Activated CD4-positive, CD25-positive, alpha-beta regulatory T cell treated with anti-CD3 and anti-CD28 coated beads, Interleukin-2, amount 50 U/mL, for 72 hours (primary cell): Measurements from ENCODE around the gene PPDPF.
"Not testable (repeated sequence)": the region's sequence is repeated elsewhere in the genome, so short reads cannot be mapped to it uniquely, and the experiment has no call there.

Experiments
- DNase-seq: peaks from one replicate; pipeline ENCODE4 v3.0.0; 2021

PPDPF gene

DNA sequence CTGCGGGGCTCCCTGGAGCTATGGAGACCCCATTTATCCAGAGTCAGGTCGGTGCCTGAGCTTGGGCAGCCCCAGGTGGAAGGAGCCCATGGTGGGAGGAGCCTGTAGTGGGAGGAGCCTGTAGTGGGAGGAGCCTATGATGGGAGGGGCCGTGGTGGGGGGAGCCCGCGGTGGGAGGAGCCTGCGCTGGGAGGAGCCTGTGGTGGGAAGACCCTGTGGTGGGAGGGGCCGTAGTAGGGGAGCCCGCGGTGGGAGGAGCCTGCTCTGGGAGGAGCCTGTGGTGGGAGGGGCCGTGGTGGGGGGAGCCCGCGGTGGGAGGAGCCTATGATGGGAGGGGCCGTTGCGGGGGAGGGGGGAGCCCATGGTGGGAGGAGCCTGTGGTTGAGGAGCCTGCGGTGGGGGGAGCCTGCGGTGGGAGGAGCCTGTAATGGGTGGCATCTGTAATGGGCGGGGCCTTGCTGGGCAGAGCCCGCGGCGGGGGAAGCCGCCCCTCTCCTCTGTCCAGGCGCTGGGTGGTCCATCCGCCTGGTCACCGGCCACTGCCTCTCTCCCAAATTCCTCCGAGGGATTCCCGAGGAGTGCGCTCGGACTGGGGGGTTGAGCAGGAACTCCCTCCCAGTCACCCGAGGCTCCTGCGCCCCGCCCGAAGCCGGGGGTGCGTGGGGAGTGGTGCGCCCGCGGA lies 32.8 kb downstream of the PPDPF start:
- DNase-seq: peak; percentile 79

DNA sequence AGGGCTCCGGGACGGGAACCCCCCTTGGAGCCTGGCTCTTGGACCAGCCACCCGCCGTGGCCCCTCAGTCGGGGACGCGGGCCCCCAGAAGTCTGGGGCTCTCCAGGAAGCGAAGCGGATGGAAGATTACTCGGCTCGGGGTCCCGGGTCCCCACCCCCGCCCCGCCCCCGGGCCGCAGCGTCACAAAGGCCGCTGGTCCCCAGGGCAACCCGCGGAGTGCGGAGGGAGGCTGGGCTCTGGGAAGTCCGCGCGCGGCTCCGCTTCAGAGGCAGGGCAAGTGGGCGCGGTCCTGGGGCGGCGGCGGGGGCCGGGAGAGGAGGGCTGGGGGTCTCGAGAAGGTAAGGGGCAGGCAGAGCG lies 33.3 kb downstream of the PPDPF start, which contains the start of gene FNDC11:
Gene FNDC11 (plus strand): TSS at position 227 of the 358 bp plus-strand sequence. CDS start 1,505 bp downstream, outside the sequence.
- DNase-seq: no peak

DNA sequence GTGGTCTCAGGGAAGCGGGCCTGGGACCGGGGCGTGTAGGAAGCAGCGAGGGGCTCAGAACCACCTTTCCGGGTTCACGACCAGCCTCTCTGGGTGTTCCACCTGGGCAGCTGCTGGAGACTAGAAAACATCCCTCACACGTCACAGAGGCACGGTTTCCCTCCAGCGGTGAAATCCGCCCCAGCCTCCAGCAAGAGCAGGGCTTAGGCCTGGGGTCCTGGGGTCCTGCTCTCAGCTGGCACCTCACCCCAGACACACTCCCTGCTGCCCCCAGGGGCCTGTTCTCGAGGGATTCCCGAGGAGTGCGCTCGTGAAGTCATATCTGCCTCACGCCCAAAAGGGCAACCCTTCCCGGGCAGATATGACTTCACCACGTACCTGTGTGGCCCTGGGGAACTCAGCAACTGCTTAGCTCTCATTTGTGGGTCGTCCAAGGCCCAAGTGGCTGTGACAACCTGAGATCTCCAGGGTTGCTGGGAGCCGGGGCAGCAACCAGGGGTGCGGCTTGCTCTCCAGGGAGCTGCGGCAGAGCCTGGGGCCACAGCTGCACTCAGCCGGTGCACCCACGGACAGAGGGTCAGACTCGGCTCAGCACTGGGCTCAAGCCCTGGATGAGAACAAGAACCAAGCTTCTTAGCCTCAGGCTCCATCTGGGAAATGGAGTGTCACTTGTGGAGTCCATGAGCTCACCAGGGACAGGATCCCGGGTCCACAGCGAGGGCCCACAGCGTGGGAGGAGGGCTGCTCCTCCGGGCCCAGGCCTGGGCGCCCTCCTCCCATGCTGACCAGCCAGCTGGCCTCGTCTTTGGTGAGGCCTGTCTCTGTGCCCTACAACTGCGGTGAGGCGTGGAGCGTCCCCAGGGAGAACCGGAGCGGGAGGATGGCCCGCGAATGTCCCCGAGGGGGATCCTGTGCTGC lies 34.1 kb downstream of the PPDPF start:
- no peak for DNase-seq

DNA sequence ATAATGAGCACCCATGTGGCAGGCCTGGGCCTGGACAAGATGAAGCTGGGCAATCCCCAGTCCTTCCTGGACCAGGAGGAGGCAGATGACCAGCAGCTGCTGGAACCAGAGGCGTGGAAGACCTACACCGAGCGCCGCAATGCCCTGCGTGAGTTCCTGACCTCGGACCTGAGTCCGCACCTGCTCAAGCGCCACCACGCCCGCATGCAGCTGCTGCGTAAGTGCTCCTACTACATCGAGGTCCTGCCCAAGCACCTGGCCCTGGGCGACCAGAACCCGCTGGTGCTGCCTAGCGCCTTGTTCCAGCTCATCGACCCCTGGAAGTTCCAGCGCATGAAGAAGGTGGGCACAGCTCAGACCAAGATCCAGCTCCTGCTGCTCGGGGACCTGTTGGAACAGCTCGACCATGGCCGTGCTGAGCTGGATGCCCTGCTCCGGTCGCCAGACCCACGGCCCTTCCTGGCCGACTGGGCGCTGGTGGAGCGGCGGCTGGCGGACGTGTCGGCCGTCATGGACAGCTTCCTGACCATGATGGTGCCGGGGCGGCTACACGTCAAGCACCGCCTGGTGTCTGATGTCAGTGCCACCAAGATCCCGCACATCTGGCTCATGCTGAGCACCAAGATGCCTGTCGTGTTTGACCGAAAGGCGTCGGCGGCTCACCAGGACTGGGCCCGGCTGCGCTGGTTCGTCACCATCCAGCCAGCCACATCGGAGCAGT lies 35.3 kb downstream of the PPDPF start:
- no peak for DNase-seq

DNA sequence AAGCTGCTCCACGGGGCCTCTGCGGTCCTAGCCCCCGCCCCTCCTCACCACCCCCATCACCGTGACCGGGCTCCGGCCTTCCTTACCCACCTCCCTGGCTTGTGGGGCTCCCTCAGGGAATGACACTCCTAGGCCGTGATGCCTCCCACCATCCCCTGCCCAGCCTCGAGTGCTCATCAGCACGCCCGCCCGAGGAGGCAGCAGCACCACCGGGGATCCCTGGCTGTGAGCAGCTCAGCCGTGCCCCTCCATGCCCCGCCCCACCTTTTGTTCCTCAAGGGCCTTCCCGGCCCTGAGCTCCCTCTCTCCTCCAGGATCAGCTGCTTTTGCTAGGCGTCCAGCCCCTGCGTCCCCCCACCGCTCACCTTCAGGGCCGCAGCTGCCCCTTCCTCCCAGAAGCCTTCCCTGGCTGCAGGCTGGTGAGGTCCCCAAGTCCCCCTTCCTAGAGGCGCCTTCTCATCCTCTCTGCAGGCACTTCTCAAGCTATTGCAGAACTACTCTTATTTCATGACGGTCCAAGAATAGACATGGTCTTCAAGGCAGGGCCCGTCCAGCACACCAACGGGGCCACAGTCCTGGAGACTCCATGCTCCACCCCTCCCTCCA lies 36.4 kb downstream of the PPDPF start:
- DNase-seq: no peak

DNA sequence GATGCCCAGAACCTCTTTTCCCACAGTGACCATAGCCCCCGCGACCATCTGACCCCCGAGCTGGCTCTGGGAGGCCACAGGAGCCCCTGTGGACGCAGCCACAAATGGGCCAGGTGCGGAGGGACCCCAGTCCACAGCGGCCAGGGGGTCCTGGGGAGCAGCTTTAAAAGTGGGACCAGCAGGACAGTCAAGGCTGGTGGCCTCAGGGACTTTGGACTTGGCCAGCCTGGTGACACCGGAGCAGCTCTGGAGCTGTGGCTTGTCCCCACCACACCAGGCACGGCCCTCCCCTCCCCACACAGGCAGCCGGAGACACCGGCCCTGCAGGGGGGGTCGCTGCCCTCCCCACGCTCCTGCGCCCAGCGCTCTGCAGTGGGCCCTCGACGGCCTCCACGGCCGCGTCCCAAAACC lies 36.9 kb downstream of the PPDPF start:
- no peak for DNase-seq

DNA sequence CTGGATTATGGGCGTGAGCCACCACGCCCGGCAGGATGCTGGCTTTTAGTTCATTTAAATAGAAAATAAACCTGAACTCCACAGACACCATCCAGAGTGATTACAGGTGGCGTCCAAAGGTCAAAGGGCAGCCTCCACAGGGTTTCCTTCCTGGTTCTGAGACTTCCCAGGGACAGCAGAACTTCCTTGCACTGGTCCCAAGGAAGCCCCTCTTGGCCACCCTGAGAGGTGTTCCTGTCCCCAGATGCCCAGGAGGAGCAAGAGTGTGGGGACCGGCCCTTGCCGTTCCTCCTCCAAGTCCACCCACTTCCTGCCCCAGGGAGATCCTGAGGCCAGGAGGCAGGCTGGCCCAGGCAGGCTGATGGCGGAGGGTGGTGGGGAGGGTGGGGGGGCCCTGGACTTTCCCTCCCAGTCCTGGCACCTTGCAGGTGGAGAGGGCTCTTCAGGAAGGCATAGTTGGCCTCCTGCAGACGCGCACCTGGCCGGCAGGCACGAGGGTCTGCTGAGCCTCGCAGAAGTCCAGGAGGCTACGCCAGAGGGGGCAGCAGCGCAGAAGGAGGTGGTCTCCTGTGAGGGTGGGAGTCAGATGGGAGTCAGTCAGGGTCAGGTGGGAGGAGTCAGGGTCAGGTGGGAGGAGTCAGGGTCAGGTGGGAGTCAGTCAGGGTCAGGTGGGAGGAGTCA lies 38.4 kb downstream of the PPDPF start:
- no peak for DNase-seq

DNA sequence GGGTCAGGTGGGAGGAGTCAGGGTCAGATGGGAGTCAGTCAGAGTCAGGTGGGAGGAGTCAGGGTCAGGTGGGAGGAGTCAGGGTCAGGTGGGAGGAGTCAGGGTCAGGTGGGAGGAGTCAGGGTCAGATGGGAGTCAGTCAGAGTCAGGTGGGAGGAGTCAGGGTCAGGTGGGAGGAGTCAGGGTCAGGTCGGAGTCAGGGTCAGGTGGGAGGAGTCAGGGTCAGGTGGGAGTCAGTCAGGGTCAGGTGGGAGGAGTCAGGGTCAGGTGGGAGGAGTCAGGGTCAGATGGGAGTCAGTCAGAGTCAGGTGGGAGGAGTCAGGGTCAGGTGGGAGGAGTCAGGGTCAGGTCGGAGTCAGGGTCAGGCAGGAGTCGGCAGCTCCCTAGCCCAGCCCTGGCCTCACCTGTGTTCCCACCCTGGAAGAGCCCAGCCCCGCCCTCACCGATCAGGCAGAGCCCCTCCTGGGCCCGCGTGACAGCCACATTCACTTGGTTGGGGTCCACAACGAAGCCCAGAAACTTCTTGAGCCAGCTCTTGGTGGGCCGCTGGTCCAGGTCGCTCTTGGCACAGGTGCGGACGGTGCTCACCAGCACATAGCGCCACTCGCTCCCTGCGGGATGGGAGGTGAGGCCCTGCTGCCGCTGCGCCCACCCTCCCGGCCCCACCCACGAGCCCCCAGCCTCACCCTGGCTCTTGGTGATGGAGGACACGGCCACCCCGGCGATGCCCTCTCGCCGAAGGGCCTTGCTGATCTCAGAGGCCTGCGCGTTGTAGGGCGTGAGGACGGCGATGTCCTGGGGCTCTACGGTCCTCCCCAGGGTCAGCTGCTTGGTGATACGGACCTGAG lies 39.1 kb downstream of the PPDPF start:
- not testable (repeated sequence) for DNase-seq

DNA sequence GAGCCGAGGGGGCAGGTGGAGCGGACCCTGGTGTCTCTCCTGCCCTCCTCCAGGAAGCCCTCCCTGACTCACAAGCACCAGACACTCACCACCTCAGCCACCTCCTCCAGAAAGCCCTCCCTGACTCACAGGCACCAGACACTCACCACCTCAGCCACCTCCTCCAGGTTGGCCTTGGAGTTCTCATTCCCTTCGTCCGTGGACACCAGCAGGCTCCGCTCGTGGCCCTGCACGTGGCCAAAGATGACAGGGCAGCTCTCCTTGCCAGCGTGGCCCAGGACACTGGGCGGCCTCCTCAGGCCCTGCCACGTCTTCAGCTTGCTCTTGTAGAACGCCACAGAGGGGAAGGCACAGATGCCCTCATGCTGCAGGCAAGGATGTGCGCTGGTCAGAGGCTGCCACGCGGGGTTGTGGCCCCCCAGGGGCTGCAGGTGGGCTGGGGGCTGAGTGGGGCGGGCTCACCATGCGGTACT lies 39.8 kb downstream of the PPDPF start:
- DNase-seq: no peak

DNA sequence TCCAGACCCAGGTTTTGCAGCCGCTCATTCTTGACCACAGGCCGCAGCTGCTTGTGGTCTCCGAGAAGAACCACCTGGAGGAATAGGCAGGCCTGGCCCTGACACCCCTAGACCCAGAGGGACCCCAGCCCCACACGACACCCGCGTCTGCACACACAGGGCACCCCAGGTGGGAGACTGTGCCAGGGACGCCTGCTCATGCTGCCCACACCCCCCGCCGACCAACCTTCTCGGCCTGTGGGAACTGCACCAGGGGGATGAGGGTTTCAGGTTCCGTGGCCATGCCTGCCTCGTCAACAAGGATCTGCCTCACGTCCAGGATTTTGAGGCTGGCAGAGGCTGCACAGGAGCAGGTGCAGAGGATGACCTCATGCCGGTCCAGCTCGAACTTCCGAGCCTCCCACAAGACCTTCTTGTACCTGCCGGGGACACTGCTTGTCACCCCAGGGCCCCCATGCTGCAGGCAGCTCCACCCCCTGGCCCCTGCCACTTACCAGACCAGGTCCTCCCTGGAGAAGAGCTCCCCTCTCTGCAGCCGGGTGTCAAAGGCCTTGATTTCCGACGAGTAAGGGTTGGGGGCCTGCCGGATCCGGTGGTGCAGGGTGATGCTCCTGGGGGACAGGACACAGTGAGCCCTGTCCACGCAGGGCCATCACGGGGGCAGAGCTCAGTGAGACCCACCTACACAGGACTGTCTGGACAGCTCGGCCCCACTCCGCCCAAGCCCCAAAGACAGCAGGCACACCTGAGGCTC lies 40.5 kb downstream of the PPDPF start:
- no peak for DNase-seq

DNA sequence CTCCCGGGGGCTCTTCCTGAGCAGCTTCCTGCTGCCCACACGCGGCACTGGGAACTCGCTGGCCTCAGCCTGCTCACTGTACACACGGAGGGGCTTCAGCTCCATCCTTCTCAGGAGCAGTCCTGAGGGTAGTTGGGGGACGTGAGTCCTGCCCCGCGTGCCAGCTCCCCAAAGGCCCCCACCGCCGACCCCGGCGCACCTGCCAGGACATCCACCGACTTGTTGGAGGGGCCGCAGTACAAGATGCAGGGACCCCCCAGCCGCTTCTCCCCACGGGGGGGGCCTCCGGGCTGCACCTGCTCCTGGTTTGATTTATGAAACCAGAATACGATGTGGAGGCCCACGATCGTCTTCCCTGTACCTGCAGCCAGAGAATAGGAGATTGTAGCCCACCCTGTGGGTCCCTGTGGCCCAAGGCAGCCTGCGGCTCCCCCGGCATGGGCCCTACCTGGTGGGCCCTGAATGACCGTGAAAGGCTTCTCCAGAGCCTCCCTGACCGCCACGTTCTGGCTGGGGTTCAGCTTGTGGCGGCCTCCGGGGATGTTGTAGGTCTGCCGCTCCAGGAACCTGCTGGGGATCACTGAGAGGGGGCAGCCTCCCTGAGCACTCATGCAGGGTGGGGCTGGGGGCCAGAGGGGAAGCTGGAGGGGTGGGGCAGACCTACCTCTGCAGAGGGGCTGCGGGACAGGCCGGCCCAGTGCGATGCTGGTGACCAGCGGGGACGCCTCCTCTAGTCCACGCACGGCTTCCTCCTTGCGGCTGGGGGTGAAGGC lies 41.2 kb downstream of the PPDPF start:
- no peak for DNase-seq

DNA sequence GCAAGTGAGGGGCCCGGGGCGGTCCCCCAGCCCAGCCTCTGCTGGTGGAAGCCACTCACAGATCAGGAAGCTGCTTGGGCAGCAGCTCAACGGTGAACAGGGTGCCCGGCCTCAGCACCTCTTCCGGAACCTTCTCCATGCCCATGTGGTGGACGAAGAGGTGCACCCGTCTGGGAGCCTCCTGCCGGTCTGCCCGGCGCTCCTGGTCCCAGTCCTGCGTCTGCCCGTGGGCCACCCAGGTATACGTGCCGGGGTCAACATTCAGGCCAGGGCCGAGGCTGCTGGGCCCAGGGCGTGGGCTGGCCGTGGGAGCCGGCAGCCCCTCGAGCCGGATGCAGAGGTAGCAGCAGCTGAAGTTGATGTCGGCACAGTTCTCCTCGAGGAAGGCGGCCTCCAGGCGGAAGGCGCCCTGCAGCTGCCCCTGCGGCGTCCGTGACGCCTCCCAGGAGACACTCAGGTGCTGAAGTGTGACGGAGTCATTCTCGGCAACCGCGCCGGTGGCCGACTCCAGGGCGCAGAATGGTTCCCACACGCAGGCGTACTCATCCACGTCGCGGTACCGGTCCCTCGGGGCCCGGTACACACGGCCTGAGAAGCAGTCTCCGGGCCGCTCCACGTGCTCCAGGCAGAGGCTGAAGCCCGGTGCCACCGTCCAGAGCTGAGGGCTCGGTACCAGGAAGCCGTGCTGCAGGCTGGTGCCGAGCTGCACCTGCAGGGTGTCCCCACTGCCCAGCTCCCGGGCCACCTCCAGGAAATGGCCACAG lies 42.1 kb downstream of the PPDPF start:
- DNase-seq: no peak

DNA sequence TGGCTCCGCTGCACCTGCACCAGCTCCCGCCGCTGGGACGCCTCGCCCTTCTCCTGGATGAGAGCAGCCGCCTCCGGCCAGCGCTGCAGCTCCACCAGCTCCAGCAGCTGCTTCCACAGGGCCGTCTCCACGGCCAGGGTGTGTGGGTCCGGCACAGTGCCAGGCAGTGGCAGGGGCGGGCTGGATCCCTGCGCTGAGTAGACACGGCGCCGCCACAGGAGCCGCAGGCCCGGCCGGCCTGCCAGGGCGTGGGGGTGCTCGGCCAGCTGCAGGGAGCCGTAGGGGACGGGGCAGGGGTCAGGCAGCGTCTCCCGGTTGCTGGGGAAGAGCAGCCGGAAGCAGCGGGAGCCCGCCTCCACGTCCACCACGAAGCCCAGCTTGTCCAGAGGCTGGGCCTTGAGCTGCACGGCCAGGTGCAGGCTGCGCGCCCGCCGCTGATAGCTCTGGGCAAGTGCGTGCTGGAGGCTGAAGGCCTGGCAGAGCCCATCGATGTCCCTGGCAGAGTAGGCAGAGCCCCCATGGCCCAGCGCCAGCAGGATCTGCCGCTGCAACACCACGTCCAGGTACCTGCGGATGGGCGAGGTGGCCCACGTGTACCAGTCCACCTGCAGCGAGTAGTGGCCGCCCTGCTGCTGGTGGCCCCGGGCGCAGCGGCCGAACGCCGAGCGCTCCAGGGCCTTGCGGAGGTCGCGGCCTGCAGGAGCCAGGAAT lies 42.8 kb downstream of the PPDPF start:
- DNase-seq: no peak

DNA sequence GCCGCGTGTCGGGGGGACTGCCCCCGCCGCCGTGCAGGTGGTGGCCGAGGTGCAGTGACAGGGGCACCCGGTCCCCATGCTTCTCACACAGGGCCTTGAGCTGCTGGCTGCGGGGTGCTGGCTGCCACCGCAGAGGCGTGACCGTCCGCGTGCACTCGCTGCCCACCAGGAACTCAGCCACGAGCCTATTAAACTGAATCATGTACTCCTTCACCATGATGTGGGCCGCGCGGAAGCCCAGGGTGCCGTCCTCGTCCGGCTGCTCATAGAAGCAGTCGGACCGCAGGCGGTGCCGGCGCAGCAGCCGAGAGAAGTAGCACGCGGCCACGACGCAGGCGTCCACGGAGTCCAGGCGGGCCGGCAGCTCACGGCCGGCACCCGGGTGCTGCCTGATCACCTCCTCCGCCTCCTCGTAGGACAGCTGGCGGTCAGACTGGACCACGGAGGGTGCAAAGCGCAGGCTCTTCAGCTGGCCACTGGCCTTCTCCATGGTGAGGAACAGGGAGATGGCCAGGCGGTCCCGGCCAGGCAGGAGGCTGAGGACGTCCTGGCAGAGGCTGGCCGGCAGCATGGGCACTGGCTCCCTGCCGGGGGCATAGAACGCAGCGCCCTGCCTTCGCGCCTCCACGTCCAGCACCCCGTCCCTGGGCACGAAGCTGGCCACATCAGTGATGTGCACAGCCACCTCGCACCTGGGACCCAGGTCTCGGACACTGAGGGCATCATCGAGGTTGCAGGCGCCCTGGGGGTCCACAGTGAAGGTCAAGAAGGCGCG lies 43.7 kb downstream of the PPDPF start:
- no peak for DNase-seq

DNA sequence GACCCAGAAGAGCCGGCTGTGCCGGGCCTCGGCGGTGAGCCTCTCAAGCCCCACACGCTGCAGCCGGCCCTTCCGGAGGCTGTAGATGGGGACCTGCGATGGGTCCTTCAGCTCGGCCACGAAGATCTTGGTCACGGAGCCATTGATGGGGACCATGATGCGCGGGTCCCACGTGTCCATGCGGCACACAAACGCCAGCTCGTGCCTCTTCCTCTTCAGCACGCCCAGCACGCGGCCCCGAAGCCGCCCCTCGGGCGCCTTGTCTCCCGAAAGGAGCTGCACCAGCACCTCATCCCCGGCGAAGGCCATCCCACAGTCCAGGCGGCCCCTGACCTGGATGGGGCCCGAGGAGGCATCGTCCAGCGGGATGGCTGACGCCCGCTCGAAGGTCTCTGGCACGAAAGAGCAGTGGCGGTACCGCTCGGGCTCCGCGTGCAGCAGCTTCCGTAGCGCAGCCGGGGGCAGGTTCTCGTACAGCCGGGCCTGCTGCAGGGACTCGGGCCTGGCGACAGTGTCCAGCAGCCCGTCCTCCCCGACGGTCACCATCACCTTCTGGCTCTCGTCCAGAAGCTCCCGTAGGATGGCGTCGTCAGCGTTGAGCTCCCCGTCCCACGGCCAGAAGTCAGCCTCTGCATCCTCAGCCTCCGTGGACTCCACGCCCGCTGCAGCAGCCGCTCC lies 44.6 kb downstream of the PPDPF start:
- DNase-seq: no peak

DNA sequence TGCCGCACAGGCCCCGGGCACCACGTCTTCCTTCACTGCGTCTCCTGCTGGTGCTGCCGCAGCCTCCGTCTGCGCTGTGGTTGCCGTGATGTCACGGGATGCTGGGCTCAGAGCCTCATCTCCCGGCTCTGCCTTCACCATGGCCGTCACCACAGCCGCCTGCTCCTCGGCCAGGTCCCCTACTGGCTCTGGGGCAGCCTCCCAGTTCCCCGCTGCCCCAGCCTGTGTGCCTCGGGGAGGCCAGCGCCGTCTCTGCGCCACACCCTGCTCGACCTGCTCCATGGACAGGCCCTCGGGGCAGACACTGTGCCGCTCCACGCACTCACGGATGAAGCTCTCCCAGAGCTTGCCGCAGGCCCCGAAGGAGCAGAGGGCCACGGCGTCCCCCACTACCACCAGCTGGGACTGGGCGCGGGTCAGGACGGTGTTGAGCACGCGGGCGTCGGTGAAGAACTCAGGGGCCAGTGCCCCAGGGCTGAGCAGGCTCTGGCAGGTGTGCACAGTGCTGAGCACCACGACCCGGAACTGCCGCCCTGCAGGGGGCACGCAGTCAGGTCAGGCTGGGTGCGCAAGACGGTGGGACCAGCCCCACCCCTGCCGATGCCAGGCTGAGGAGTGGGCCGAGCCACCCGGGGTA lies 45.3 kb downstream of the PPDPF start:
- DNase-seq: no peak
